Ovary (tissue), 9 donors: ENCODE data around the gene PAK6. TPM values are rescaled to one million over a fixed set of nuclear protein-coding genes. Genes with fewer than 3 reads are reported as not detected.

ENCODE experiments used
- DNase-seq, 5 donors: peaks; one replicate each; pipeline ENCODE4 v3.0.0-alpha.2; 2019 to 2020
- H3K27ac ChIP-seq, 2 donors: fragments of 200-600 bp; one replicate each; pipeline versions ENCODE4 v1.5.1 to v1.8.0; 2019 to 2022
- H3K27me3 ChIP-seq: fragments of 200-600 bp; one replicate; pipeline ENCODE4 v1.8.0; 2022
- H3K36me3 ChIP-seq: fragments of 200-600 bp; sonication (generic); one replicate; pipeline ENCODE4 v1.5.1; 2019
- H3K4me1 ChIP-seq: one replicate; pipeline ENCODE4 v1.8.1; 2013; ENCODE audit warnings: mild to moderate bottlenecking, moderate library complexity; ENCODE audit not compliant: insufficient read depth
- H3K4me3 ChIP-seq: fragments of 200-600 bp; sonication (generic); one replicate; pipeline ENCODE4 v1.5.1; 2017
- H3K9me3 ChIP-seq, 2 donors: fragments of 200-600 bp in 1 of 2; sonication (generic) in 1 of 2; one replicate each; pipeline versions ENCODE4 v1.5.1 to v1.8.1; 2013 to 2019; ENCODE audit warnings: mild to moderate bottlenecking in 1 of 2, moderate library complexity in 1 of 2
- EP300 ChIP-seq: sonication (generic); formaldehyde crosslinking; IDR thresholded peaks from one replicate; pipeline ENCODE4 v1.6.1; 2017; ENCODE audit warnings: antibody characterized with exemption
- POLR2A ChIP-seq: fragments of 450-650 bp; IDR thresholded peaks from one replicate; pipeline ENCODE4 v1.6.1; 2017; ENCODE audit warnings: antibody characterized with exemption, mild to moderate bottlenecking, moderate library complexity
- WGBS, 3 donors: extraction: QIAGEN DNeasy Blood & Tissue Kit in 1 of 3; methylation state at CpG; one replicate each; pipeline versions ENCODE4 v1.1.5 to v1.1.7; 2013 to 2017; 5-methylcytosine and 5-hydroxymethylcytosine counted together
- intact Hi-C, 4 donors: fragments of 100-400 bp; cut with DNase I; formaldehyde crosslinking; loops; one replicate each; pipeline versions ENCODE4 v1.11.0 to v1.15.1; 2022 to 2023
- polyA plus RNA-seq, 2 donors: library from polyadenylated mRNA; stranded (reverse); fragments of 200-250 nt in 1 of 2; fragments of 350-450 nt in 1 of 2; fragmentation: Illumina TruSeq in 1 of 2; extraction: RNeasy Lipid Tissue Mini Kit (QIAGEN cat#74804) in 1 of 2; gene quantifications; one replicate each; pipeline ENCODE4 v1.2.3, GENCODE V29; 2013 to 2014
- total RNA-seq, 7 donors: library from RNA; depleted of rRNA in 2 of 7; stranded (reverse); fragments of >200 nt in 2 of 7; fragmentation: NEBNext Ultra II Directional in 3 of 7; extraction: Animal tissue kit (Norgen Biotek cat#: 25700) in 3 of 7; gene quantifications; one replicate each; pipeline versions ENCODE4 v1.1.0 to v1.2.4, GENCODE V29; 2016 to 2023
- TF ChIP-seq, protein P1 (sequence below), 3 donors: fragments of 450-650 bp in 2 of 3; fragments of 200-600 bp in 1 of 3; IDR thresholded peaks; one replicate each; pipeline versions ENCODE4 v1.5.1 to v1.8.0; 2016 to 2022; ENCODE audit warnings: antibody characterized with exemption in 3 of 3, mild to moderate bottlenecking in 1 of 3
- donor health status: DM: no; HTN: no; CAD: no; lungs with moderate emphysema.
- donor health status: DM: no; HTN: no; CAD: no.
- donor health status: Bipolar disorder and iron deficiency.
- donor health status: DM: yes; HTN: yes; CAD: no.
- donor health status: DM: no; HTN: no; CAD: no.
- donor health status: DM: yes; HTN: yes; CAD: no.

The PAK6 gene
- total and polyA plus RNA-seq, 9 donors = 0.36 to 6.7 (median 1.5) TPM

- TF ChIP-seq, protein P1, sequence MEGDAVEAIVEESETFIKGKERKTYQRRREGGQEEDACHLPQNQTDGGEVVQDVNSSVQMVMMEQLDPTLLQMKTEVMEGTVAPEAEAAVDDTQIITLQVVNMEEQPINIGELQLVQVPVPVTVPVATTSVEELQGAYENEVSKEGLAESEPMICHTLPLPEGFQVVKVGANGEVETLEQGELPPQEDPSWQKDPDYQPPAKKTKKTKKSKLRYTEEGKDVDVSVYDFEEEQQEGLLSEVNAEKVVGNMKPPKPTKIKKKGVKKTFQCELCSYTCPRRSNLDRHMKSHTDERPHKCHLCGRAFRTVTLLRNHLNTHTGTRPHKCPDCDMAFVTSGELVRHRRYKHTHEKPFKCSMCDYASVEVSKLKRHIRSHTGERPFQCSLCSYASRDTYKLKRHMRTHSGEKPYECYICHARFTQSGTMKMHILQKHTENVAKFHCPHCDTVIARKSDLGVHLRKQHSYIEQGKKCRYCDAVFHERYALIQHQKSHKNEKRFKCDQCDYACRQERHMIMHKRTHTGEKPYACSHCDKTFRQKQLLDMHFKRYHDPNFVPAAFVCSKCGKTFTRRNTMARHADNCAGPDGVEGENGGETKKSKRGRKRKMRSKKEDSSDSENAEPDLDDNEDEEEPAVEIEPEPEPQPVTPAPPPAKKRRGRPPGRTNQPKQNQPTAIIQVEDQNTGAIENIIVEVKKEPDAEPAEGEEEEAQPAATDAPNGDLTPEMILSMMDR (IDR thresholded peaks at IDR 0.05) = no peak
- no peak for TF ChIP-seq EP300
- TF ChIP-seq POLR2A = no peak
- Histone ChIP-seq H3K4me1 (peaks cover 8% of the 10 kb centered on the region), H3K27me3 (peaks cover 6% of the 10 kb centered on the region), H3K36me3 (no peaks in the 10 kb centered on the region), H3K4me3 (no peak overlapping the region), H3K27ac (no peak overlapping the region), H3K9me3 (no peaks in the 10 kb centered on the region)
- intact Hi-C loops = loop anchor here in 1 of 4 donors (10.0 kb wide), 1 partner anchor 78 kb away; no protein-coding TSS in a partner anchor
- no peak for DNase-seq
- WGBS, 3 donors = 80 to 84% (median 84%) methylated on average over 7 of the region's 7 CpGs
These were observed 47.9 kb downstream of the PAK6 start for GRCh38 chr15:40286794-40287193.

GRCh38 chr15:40287505-40287904, 48.6 kb downstream of the PAK6 start:
- TF ChIP-seq EP300 (no peak), POLR2A (no peak)
- TF ChIP-seq, protein P1 (IDR thresholded peaks at IDR 0.05) = no peak
- DNase-seq = no peak
- intact Hi-C loops = loop anchor here in 1 of 4 donors (10.0 kb wide), 1 partner anchor 77 kb away; no protein-coding TSS in a partner anchor
- WGBS, 3 donors = 88 to 94% (median 92%) methylated on average over 3 of the region's 3 CpGs
- Histone ChIP-seq H3K27me3 (peaks cover 6% of the 10 kb centered on the region), H3K27ac (no peak overlapping the region), H3K9me3 (no peaks in the 10 kb centered on the region), H3K36me3 (no peaks in the 10 kb centered on the region), H3K4me1 (peaks cover 6% of the 10 kb centered on the region), H3K4me3 (no peak overlapping the region)

DNA sequence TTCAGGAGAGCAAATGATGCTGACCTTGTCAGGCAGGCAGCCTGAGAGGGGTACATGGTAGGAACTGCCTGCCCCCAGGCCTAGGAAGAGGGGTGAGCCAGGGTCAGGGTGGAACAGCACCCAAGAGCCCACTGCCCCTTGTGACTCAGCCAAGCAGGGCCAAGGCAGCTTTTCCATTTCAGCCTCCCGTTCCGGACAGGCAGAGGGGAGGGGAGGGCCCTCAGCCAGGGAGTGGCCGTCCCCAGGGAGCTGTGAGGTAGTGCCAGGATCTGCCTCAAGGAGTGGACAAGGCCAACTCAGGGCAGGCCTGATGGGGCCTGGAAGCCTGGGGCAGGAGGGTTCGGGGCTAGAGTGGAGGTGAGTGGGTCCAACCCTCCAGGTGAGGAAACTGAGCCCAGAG, 49.1 kb downstream of the PAK6 start:
- Histone ChIP-seq H3K4me1 (peaks cover 3% of the 10 kb centered on the region), H3K27me3 (peaks cover 3% of the 10 kb centered on the region), H3K27ac (no peak overlapping the region), H3K36me3 (no peaks in the 10 kb centered on the region), H3K9me3 (no peaks in the 10 kb centered on the region), H3K4me3 (no peak overlapping the region)
- DNase-seq = no peak
- 84 to 94% (median 89%) methylated on average over 4 of the region's 4 CpGs for WGBS, 3 donors
- intact Hi-C loops = loop anchor here in 1 of 4 donors (10.0 kb wide), 1 partner anchor 77 kb away; no protein-coding TSS in a partner anchor
- no peak for TF ChIP-seq POLR2A
- TF ChIP-seq, protein P1 (IDR thresholded peaks at IDR 0.05) = no peak
- TF ChIP-seq EP300 = no peak

DNA sequence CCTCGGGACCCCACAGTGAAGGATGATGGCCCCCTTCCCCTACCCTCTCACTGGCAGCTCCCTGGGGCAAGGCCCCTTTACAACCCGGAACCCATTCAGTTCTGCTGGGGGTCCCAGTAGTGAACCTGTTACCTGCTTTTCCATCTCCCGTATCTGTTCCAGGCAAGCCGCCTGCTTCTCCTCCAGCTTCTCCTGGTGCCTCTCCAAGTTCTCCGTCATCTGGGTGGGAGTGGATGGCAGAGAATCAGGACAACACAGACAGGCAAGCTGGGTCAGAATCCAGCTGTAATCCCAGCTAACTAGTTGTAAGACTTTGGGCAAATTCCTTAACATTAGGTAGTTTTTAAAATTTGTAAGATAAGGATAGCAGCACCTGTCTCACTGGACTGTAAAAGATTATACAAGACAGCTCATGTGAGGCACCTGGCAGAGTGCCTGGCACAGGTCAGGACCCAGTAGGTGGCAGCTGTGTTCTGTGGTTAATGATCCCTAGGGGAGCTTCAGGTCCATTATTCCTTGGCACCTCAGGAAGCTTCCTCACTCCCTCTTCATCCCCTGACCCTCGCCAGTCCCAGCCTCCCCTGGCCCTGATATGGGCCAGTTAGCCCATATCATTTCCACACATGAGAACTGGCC, 50.4 kb downstream of the PAK6 start:
- WGBS, 3 donors = 71 to 91% (median 78%) methylated on average over 6 of the region's 6 CpGs
- DNase-seq = no peak
- intact Hi-C loops = loop anchor here in 1 of 4 donors (10.0 kb wide), 1 partner anchor 76 kb away; no protein-coding TSS in a partner anchor

More for the DNA sequence above, 50.4 kb downstream of the PAK6 start:
- TF ChIP-seq, protein P1 (IDR thresholded peaks at IDR 0.05) = no peak
- TF ChIP-seq EP300 (no peak), POLR2A (no peak)
- Histone ChIP-seq H3K9me3 (no peaks in the 10 kb centered on the region), H3K4me3 (no peak overlapping the region), H3K36me3 (no peaks in the 10 kb centered on the region), H3K27ac (no peak overlapping the region), H3K4me1 (peaks cover 3% of the 10 kb centered on the region), H3K27me3 (no peaks in the 10 kb centered on the region)
